DMS153 (cell line): ENCODE data around the gene PYCR2.
A peak's percentile ranks its signal among the peaks of the same experiment; 100 is the strongest.
"Not testable (repeated sequence)": the region's sequence is repeated elsewhere in the genome, so short reads cannot be mapped to it uniquely, and the experiment has no call there.

Source experiments
- DNase-seq: peaks from one replicate; lab custom pipeline; 2025; lab: John Stamatoyannopoulos, UW

PYCR2 gene

GRCh38 chr1:225890346-225891228 is 33.5 kb downstream of the PYCR2 start:
- no peak for DNase-seq

DNA sequence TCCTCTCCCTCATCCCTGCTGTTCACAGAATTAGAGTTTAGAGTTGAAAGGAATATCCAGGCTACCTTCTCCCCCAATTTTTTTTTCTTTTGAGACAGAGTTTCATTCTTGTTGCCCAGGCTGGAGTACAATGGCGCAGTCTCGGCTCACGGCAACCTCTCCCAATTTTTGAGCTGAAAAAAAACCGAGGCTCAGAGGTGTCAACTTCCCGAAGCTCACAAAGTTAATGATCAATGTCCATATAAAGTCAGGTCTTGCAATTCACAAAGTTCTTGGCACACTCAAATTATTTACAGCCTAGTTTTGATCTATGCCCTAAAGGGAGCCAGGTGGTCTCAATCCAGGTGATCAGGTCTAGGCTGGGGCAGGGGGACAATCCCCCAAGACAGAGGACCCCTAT is 34.3 kb downstream of the PYCR2 start:
- DNase-seq = no peak

DNA sequence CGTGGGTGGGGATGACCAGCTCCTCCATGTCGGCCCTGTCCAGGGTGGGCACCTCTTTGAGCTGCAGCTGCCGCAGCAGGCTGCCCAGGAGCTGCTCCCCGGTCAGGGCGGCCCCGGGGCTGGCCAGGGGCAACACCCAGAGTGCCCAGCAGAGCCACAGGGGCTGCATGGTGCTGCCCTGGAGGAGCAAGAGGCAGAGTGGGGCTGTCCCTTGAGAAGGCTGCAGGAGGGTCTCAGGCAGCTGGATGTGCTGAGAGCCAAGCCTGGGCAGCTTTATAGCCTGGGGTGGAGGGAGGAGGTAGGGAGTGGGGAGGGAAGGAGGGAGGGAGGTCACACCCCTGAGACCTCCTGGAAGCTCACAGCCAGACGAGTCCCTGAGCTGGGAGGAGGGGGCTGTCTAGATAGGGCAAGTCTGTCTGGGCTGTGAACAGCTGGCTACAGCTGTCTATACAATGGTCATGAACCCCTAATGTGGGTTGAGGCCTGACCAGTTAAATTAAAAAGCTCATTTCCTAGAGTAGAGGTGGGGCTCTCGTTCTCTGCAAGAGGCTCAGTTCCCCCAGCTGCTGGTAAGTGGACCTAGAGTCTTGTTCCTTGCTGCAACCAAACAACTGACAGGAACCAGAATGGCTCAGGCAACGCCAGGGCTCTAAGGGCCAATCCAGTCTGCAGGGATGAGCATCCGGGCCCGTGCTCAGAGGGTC is 35.0 kb downstream of the PYCR2 start, which contains the start of gene LEFTY1:
Gene LEFTY1, minus strand, starts transcription at position 249 of the 704 bp plus-strand sequence. Its CDS starts 80 bp downstream, at position 169.
- no peak for DNase-seq

DNA sequence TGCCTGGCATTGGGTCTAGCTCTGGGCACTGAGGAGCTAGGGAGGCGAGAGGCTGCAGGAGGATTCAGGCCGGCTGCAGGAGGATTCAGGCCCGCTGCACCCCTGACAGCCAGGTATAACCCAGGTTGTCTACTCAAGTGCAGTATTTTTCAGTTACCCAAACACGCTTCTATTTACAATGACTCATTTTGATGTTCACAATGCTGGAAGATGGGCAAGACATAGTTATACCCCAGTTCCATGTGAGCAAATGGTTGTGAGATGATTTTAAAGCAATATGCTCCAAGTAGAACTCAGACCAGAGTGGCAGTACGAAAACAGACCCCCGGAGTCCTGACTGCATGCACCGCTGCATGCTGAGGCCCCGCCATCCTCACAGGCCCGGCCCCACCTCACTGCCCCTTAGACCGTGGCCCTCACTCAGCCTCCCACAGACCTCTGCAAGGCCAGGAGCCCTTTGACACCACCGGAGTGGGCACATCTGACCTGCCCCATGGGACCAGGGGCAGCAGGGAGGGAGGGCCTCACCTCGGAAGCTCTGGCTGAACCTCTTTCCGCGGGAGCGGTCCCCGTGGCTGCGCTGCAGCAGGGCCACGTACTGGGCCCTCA is 35.7 kb downstream of the PYCR2 start:
- no peak for DNase-seq

- not testable (repeated sequence) for DNase-seq
These were observed 36.3 kb downstream of the PYCR2 start for GRCh38 chr1:225887554-225888288.

- no peak for DNase-seq
These were observed 37.1 kb downstream of the PYCR2 start for GRCh38 chr1:225887030-225887314.

- no peak for DNase-seq
These were observed 37.7 kb downstream of the PYCR2 start for GRCh38 chr1:225886159-225887029.

GRCh38 chr1:225885336-225885735 is 38.7 kb downstream of the PYCR2 start:
- no peak for DNase-seq

GRCh38 chr1:225883616-225884265 is 40.3 kb downstream of the PYCR2 start:
- no peak for DNase-seq

- DNase-seq = peak; percentile 21
These were observed 41.1 kb downstream of the PYCR2 start for GRCh38 chr1:225882694-225883615.

- DNase-seq = no peak
These were observed 41.9 kb downstream of the PYCR2 start, which contains the start of gene TMEM63A for GRCh38 chr1:225881959-225882693. Gene TMEM63A, minus strand, starts transcription at chr1:225882380. Its CDS starts 4,800 bp downstream, at chr1:225877580.

GRCh38 chr1:225881081-225881958 is 42.7 kb downstream of the PYCR2 start:
- no peak for DNase-seq

DNA sequence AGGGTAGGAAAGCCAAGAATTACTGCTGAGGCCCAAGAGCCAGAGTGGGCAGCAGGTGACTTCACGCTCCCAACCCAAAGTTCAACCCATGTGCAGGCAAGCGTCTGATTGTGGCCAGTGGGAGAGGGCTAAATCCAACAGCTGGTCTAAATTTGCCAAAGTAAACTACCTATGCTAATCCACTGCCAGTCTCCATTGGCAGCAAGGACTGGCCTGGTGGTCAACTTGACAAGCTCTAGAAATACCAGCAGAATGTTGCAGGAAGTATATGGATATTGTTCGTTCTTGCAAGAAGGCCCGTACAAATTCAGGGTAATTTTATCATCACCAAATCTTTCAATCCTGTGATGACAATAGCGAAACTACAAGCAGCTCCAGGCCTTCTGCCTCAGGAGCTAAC is 43.4 kb downstream of the PYCR2 start:
- DNase-seq = no peak

GRCh38 chr1:225880222-225880588 is 43.8 kb downstream of the PYCR2 start:
- peak; percentile 56 for DNase-seq

DNA sequence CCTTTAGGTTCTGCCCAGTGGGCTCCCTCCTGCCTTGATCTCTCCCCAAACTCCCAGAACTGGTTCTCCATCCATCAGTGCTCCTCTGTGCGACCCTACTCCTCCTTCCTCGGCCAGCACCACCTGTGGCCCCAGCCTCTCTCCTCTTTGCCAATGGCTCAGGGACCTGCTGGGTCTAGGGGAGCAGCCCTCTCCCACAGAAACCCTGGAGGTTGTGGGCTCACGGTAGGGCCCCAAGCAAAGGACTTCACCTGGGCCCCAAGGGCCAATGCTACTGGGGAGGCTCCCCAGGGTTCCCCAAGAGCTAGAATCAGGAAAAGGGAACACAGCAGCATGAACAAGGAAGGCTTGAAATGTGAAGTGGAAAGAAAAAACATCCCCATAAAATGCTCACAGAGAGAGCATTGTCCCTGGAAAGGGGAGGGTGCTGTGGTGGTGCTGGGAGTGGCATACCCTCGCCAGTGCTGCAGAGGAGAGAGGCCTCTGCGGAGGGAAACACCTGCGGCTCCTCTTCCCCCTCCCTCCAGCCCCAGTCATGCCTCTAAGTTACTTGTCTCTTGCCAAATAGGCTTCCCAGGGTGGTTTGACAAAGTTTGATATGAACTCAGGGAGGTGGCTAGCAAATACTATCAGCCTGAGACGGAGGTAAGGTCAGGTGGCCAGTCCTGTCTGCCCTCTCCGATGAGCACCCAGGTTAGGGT is 44.4 kb downstream of the PYCR2 start:
- DNase-seq = peak; percentile 85

DNA sequence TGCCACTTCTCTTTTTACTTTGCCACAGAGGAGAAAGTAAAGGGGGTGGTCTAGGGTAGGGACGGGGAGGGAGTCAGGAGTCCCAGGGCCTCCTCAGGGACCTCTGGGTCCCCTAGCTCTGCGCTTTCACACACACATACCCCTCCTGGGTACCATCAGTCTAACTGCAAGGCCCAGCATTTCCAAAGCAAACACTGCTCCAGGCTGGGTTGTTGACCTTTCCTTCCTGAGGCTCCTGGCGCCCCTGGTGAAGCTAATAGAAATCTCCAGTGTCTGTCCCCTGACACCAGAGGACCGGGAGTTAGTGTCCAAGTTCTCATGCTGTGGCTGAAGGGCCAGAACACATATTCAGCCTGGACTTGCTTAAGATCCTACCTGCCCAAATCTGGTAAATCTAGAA is 45.8 kb downstream of the PYCR2 start:
- peak; percentile 35 for DNase-seq

DNA sequence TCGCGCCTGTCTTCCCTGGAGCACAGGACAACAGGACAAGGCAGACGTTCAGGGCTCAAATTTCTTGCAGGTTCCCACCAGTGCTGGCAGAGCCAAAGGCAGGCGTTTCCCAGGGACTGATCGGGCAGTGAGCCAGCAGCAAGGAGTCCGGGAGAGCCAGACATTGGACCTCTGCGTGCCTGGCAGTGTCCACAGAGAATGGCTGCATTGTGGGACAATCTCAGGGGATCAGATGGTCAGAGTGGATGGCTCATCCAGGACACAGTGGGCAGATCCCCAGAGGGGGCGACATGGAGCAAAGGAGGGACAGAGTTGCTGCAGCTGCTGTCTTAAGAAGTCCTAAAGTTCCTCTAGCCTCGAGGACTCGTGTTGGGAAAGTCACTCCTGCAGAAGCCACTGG is 46.5 kb downstream of the PYCR2 start:
- peak; percentile 30 for DNase-seq
